HCT116 (cell line): Measurements from ENCODE around the gene FBXL17. TPM values are rescaled to one million over a fixed set of nuclear protein-coding genes. Genes with fewer than 3 reads are reported as not detected.

Source experiments
- ATAC-seq: fragments of 200-7000 bp; cut with Tn5 transposase; 2 replicates; pipeline ENCODE4 v1.9.1; 2020; ENCODE audit warnings: mild to moderate bottlenecking, moderate library complexity
- BruUV-seq: library from RNA; stranded (reverse); fragments of 400-500 nt; replicated peaks from 2 replicates; lab custom pipeline; 2021; lab: Mats Ljungman, UMichigan
- CTCF ChIA-PET: fragments of 300-600 bp; sonication (Branson Sonifier 250); formaldehyde crosslinking; loops from one replicate; lab custom pipeline; 2021; ENCODE audit warnings: antibody characterized with exemption; lab: Charles Lee
- POLR2A ChIA-PET: fragments of 300-600, 350-600 bp; sonication (Branson Sonifier 250); formaldehyde crosslinking; loops from one replicate; lab custom pipeline; 2021; ENCODE audit warnings: antibody characterized with exemption; lab: Charles Lee
- RAD21 ChIA-PET, 2 experiments: fragments of 300-600 bp; sonication (Branson Sonifier 250); formaldehyde crosslinking; loops; one replicate each; lab custom pipeline; 2023; ENCODE audit warnings: low total read pairs in 2 of 2; ENCODE audit not compliant: uncharacterized antibody in 2 of 2, unreplicated experiment in 2 of 2, low non-redundant PET in 1 of 2; lab: Charles Lee
- DNase-seq: peaks from one replicate; pipeline ENCODE4 v3.0.0-alpha.2; 2010; ENCODE audit warnings: low read depth, low spot score
- H2AFZ ChIP-seq: fragments of 200-600 bp; shearing (Covaris generic), sonication (generic); 2 replicates; pipeline ENCODE4 v1.6.1; 2017; ENCODE audit warnings: low read depth, mixed run types, mixed read lengths, antibody characterized with exemption, low read length; ENCODE audit not compliant: poor library complexity, severe bottlenecking
- H3K27ac ChIP-seq: 2 replicates; pipeline ENCODE4 v1.5.1; 2012; ENCODE audit warnings: low read depth, low read length
- H3K27me3 ChIP-seq: fragments of 200-600 bp; sonication (generic); 2 replicates; pipeline ENCODE4 v1.6.1; 2016; ENCODE audit warnings: mixed run types, low read length, mixed read lengths; ENCODE audit not compliant: insufficient read depth
- H3K36me3 ChIP-seq, 2 experiments: fragments of 200-500 bp in 1 of 2; fragments of 200-600 bp in 1 of 2; sonication (Bioruptor generic) in 1 of 2; sonication (generic) in 1 of 2; 2 replicates each; pipeline versions ENCODE4 v1.5.1 to v1.6.1; 2014 to 2016; ENCODE audit warnings: low read length in 2 of 2, inconsistent platforms in 1 of 2, mixed read lengths in 1 of 2, mixed run types in 1 of 2; ENCODE audit not compliant: insufficient read depth in 2 of 2, control insufficient read depth in 1 of 2
- H3K4me1 ChIP-seq, 2 experiments: fragments of 200-600 bp in 1 of 2; sonication (generic) in 1 of 2; 2 replicates each; pipeline versions ENCODE4 v1.5.1 to v1.6.1; 2012 to 2017; ENCODE audit warnings: low read length in 2 of 2, inconsistent platforms in 1 of 2, mild to moderate bottlenecking in 1 of 2, mixed read lengths in 1 of 2, mixed run types in 1 of 2, moderate library complexity in 1 of 2; ENCODE audit not compliant: insufficient read depth in 2 of 2, control insufficient read depth in 1 of 2
- H3K4me2 ChIP-seq: fragments of 200-600 bp; sonication (generic); 2 replicates; pipeline ENCODE4 v1.6.1; 2017; ENCODE audit warnings: mixed run types, low read length, mixed read lengths
- H3K4me3 ChIP-seq, 2 experiments: fragments of 200-600 bp in 1 of 2; sonication (generic) in 1 of 2; replicated peaks in 1 of 2; 2 replicates each; pipeline ENCODE4 v1.5.1; 2011 to 2016; ENCODE audit warnings: low read length in 2 of 2, control low read depth in 1 of 2, low read depth in 1 of 2, mild to moderate bottlenecking in 1 of 2, mixed read lengths in 1 of 2, mixed run types in 1 of 2
- H3K79me2 ChIP-seq: fragments of 200-600 bp; sonication (generic); 2 replicates; pipeline ENCODE4 v1.6.1; 2017; ENCODE audit warnings: mild to moderate bottlenecking, mixed run types, low read length, moderate library complexity, mixed read lengths; ENCODE audit not compliant: insufficient read depth
- H3K9ac ChIP-seq: fragments of 200-600 bp; sonication (generic); 2 replicates; pipeline ENCODE4 v1.6.1; 2016; ENCODE audit warnings: low read length, mixed read lengths
- H3K9me2 ChIP-seq: fragments of 200-600 bp; sonication (generic), shearing (Covaris generic); 2 replicates; pipeline ENCODE4 v1.6.1; 2017; ENCODE audit warnings: mixed run types, mild to moderate bottlenecking, moderate library complexity; ENCODE audit not compliant: insufficient read depth
- H3K9me3 ChIP-seq, 2 experiments: fragments of 200-500 bp in 1 of 2; fragments of 200-600 bp in 1 of 2; sonication (Bioruptor generic) in 1 of 2; sonication (generic) in 1 of 2; 2 replicates each; pipeline ENCODE4 v1.6.1; 2014 to 2017; ENCODE audit warnings: low read length in 2 of 2, mixed read lengths in 2 of 2, inconsistent platforms in 1 of 2, low read depth in 1 of 2, mild to moderate bottlenecking in 1 of 2, mixed run types in 1 of 2, moderate library complexity in 1 of 2; ENCODE audit not compliant: control insufficient read depth in 1 of 2, insufficient read depth in 1 of 2
- H4K20me1 ChIP-seq: fragments of 200-600 bp; sonication (generic), shearing (Covaris generic); 2 replicates; pipeline ENCODE4 v1.6.1; 2017; ENCODE audit warnings: mixed run types, mild to moderate bottlenecking, moderate library complexity; ENCODE audit not compliant: insufficient read depth
- CBX3 ChIP-seq: IDR thresholded peaks from 2 replicates; pipeline ENCODE4 v1.6.1; 2012; ENCODE audit warnings: low read depth
- CEBPB ChIP-seq: IDR thresholded peaks from 2 replicates; pipeline ENCODE4 v1.6.1; 2012; ENCODE audit warnings: low read depth
- EZH2 ChIP-seq: fragments of 200-600 bp; sonication (generic); IDR thresholded peaks from 2 replicates; pipeline ENCODE4 v1.6.1; 2017; ENCODE audit warnings: antibody characterized with exemption, mixed run types
- JUND ChIP-seq: IDR thresholded peaks from 2 replicates; pipeline ENCODE4 v1.6.1; 2012
- MAX ChIP-seq: IDR thresholded peaks from 2 replicates; pipeline ENCODE4 v1.6.1; 2012
- REST ChIP-seq: IDR thresholded peaks from 2 replicates; pipeline ENCODE4 v1.6.1; 2012; ENCODE audit warnings: low read depth
- SP1 ChIP-seq: IDR thresholded peaks from 2 replicates; pipeline ENCODE4 v1.6.1; 2012; ENCODE audit warnings: low read depth
- ZBTB33 ChIP-seq: IDR thresholded peaks from 2 replicates; pipeline ENCODE4 v1.6.1; 2011; ENCODE audit warnings: mild to moderate bottlenecking, low read length, moderate library complexity; ENCODE audit not compliant: insufficient replicate concordance; ENCODE audit errors: extremely low read depth
- intact Hi-C: fragments of 100-400 bp; cut with micrococcal nuclease; formaldehyde crosslinking; loops from 2 replicates; pipeline ENCODE4 v1.10.0; 2022
- total RNA-seq: library from RNA; stranded (reverse); gene quantifications from one replicate; pipeline ENCODE4 v1.2.1, GENCODE V29; 2021; ENCODE audit not compliant: unreplicated experiment

Gene FBXL17
- total RNA-seq, 1 experiment from 2014 or later: 9.4 TPM

GRCh38 chr5:108036482-108036881 lies 345.4 kb downstream of the FBXL17 start:
- intact Hi-C loops: no loop called here
- BruUV-seq: no TSS peak
- no peak overlapping the region for H3K9ac ChIP-seq
- H3K9me3 ChIP-seq: no peaks in the 10 kb centered on the region
- H3K36me3 ChIP-seq: no peaks in the 10 kb centered on the region
- no peaks in the 10 kb centered on the region for H3K9me2 ChIP-seq
- RAD21 ChIA-PET: no interaction called here
- ATAC-seq: no peak
- no peaks in the 10 kb centered on the region for H4K20me1 ChIP-seq
- no peak for DNase-seq
- no peak overlapping the region for H3K27ac ChIP-seq
- TF ChIP-seq CEBPB: no peak
- TF ChIP-seq CBX3: no peak
- no peak overlapping the region for H3K4me2 ChIP-seq
- no peaks in the 10 kb centered on the region for H3K79me2 ChIP-seq
- H3K4me1 ChIP-seq: no peaks in the 10 kb centered on the region
- no peak overlapping the region for H3K4me3 ChIP-seq
- no peak overlapping the region for H2AFZ ChIP-seq
- POLR2A ChIA-PET: no interaction called here
- CTCF ChIA-PET: no interaction called here
- no peaks in the 10 kb centered on the region for H3K27me3 ChIP-seq

GRCh38 chr5:108028883-108029282 lies 353.0 kb downstream of the FBXL17 start:
- DNase-seq (no peak), ATAC-seq (no peak)
- Histone ChIP-seq H3K9ac (no peak overlapping the region), H3K4me3 (no peak overlapping the region), H3K9me2 (no peaks in the 10 kb centered on the region), H3K79me2 (no peaks in the 10 kb centered on the region), H4K20me1 (no peaks in the 10 kb centered on the region), H2AFZ (no peak overlapping the region), H3K36me3 (no peaks in the 10 kb centered on the region), H3K9me3 (no peaks in the 10 kb centered on the region), H3K27ac (no peak overlapping the region), H3K27me3 (no peaks in the 10 kb centered on the region), H3K4me2 (no peak overlapping the region), H3K4me1 (no peaks in the 10 kb centered on the region)
- CTCF ChIA-PET: no interaction called here
- intact Hi-C loops: no loop called here
- RAD21 ChIA-PET: no interaction called here
- no TSS peak for BruUV-seq
- POLR2A ChIA-PET: no interaction called here
- TF ChIP-seq CBX3 (no peak), EZH2 (no peak), ZBTB33 (no peak), SP1 (no peak), JUND (no peak), REST (no peak), MAX (no peak)
